Measurements from ENCODE around the gene AOX1. TPM values are rescaled to one million over a fixed set of nuclear protein-coding genes. Genes with fewer than 3 reads are reported as not detected.

The AOX1 gene
- total and polyA plus RNA-seq, 2 of the 8 experiments (the other 6 are each of a cell fraction or from before 2014, with no cell fraction given) = 5.6 to 8.3 TPM

DNA sequence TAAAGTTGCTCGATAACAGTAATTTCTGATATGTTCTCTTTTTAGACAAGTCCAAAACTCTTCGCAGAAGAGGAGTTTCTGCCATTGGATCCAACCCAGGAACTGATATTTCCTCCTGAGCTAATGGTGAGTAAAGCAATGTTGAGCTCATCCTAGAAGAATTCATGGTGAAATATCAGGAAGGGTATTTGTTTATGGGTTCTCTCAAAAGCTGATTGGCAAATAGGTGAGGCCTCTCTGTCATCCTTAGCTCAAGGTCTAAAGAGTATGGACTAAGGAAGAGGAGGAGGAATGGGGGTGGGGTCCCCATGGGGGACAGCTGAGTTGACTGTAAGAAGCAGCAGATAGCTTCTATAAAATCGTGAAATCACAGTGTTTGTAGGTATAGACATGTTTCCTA is 18.2 kb downstream of the AOX1 start (continued):
- TF ChIP-seq TCF12 (IDR thresholded peaks at IDR 0.05; ENCODE audit: low read depth, low read length) (no peak), RFX5 (IDR thresholded peaks at IDR 0.05; ENCODE audit: borderline replicate concordance, low read depth, low read length) (no peak)
